Raji (cell line): ENCODE results near the gene CACNA1B.

Source experiments
- POLR2A ChIP-seq: IDR thresholded peaks from 2 replicates; pipeline ENCODE4 v1.6.1; 2011; ENCODE audit warnings: low read depth, low read length, control low read depth; ENCODE audit not compliant: insufficient read depth

The CACNA1B gene

GRCh38 chr9:138112791-138113600, 235.4 kb downstream of the CACNA1B start:
- no peak for TF ChIP-seq POLR2A

DNA sequence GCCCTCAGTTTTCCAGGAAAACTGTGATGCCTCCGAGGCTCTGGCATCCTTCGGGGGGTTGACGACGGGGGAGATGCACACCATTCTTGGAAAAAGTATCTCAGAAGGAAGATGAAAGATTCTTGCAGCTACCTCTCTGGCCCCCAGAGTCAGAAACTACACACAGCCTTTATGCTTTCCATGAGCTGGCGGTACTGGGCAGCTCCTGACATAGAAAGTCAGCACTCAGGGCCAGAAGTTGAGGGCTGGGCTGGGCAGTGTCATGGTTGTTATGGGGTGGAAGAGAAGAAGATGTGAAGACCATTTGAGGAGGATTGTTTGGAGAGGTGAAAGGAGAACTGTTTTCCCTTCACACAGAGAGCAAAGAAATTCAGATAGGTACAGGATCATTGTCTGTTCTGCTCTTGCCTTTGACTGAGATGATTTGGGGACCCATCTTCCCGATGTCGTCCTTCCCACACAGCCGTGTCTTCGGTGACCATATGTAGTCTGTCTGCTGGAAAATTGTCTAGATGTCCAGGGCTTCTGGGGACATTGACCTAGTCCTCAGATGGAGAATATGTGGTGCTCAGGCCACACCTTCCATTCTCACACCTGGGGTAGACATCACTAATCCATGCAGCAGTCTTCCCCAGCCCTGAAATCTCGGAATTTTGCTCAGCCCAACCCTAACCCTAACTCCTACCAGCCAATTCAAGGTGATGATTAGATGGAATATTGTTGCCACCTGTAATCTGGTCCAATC, 237.1 kb downstream of the CACNA1B start:
- TF ChIP-seq POLR2A: no peak

DNA sequence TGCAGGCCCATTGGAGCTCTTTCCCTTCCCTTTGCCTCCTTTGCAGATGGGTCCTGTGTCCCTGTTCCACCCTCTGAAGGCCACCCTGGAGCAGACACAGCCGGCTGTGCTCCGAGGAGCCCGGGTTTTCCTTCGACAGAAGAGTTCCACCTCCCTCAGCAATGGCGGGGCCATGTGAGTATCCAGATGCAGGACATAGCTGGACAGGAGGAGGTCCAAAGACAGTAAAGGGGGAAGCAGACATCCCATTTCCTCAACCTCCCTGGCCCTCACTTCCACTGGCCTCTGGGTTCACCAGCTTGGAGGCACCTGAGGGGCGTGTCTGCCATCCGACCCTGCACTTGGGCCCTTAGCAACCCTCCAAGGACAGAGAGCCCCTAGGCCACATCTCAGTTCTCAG, 237.9 kb downstream of the CACNA1B start:
- TF ChIP-seq POLR2A: no peak

DNA sequence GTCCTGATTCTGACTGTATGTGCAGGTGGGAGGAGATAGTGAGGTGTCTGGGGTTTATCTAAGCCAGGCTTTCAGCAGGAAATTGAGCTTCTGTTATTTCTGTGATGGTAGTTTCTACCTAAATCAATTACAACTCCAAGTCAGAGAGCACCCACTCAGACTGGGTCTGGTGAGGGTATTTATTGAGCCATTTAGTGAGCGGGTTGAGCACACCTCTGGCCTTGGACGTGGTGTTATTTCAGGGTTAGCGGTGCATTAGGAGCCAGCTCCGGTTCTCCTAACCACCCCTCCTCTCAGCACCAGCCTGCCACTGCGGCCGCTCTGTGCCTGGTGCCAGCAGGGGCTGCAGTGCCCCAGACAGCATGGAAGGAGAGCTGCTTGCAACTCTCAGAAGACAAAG, 238.9 kb downstream of the CACNA1B start:
- TF ChIP-seq POLR2A: no peak

DNA sequence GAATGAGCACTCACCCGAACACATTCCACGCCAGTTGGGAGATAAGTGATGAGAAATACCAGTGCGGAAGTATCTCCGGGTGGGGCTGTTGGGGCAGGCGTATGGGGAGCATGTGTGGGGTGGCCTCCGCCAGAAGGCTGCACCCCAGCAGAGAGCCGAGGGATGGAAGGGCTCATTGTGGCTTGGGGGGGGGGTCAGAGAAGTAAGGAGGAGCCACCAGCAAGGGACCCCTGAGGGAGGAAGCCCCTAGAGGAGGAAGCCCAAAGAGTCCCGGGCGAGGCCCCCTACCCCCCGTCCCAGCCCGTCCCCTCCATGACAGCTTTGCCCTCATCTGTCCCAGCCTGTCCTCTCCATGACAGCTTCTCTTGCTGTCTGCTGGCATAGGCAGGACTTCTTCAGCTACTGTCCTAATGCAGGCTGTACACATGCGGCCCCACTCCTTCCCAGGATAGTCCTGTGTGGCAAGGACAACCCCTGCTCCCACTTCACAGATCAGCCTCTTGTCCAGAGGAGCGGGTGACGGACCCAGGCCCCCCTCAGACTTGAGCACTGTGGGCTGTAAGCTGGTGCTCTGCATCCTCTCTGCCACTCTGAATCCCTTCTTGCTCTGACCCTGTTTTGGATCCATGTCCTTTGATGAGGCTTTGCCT, 239.6 kb downstream of the CACNA1B start:
- TF ChIP-seq POLR2A: no peak

- no peak for TF ChIP-seq POLR2A
Observed at GRCh38 chr9:138117836-138118235, 240.3 kb downstream of the CACNA1B start.

GRCh38 chr9:138118601-138119071, 241.1 kb downstream of the CACNA1B start:
- no peak for TF ChIP-seq POLR2A

DNA sequence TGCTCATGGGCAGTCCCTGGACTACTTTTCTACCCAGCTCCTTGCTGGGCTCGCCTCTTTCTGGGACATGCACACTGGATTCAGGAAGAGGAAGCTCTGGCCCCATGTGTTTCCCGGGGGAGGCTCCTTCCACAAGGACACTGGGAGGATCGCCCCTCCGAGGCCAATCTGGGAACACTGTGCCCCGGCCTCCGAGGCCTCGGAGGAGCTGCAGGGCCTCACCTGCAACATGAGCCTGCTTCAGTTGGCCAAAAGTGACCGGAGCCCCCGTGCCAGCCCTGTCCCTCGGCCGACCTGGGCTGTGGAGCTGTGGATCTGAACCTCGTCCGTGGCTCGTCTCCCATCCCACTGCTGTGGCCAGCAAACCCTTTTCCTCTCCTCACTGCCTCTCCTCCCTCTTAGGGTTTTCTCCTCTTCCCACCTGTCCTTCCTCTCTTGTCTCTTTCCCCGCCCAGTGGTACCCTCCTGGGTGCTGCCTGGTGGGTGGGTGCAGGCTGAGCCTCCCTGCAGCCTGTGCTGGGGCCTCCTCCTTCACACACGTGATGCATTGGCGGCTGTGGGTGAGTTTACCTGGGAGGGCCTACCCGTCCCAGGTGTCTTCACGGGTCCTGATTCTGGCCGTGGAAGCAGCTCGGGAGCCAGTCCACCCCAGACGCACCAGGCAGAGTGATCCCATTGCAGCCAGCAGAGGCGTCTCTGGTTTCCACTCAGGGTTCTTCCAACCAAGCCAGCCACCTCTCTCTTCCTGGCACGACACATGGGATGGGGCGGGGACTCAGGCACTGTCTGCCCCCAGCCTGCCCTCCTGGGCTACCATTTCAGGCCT, 241.8 kb downstream of the CACNA1B start:
- TF ChIP-seq POLR2A: no peak

DNA sequence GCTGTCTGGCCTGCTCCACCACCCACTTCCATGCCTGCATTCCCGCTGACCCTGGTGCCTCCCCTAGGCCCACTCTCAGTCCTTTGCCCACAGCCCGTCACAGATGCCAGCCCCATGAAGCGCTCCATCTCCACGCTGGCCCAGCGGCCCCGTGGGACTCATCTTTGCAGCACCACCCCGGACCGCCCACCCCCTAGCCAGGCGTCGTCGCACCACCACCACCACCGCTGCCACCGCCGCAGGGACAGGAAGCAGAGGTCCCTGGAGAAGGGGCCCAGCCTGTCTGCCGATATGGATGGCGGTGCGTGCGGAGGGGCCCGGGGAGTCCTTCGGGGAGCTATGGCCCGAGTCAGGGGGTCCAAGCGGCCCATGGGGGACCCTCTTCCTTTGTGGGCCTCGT, 242.5 kb downstream of the CACNA1B start:
- TF ChIP-seq POLR2A: no peak

DNA sequence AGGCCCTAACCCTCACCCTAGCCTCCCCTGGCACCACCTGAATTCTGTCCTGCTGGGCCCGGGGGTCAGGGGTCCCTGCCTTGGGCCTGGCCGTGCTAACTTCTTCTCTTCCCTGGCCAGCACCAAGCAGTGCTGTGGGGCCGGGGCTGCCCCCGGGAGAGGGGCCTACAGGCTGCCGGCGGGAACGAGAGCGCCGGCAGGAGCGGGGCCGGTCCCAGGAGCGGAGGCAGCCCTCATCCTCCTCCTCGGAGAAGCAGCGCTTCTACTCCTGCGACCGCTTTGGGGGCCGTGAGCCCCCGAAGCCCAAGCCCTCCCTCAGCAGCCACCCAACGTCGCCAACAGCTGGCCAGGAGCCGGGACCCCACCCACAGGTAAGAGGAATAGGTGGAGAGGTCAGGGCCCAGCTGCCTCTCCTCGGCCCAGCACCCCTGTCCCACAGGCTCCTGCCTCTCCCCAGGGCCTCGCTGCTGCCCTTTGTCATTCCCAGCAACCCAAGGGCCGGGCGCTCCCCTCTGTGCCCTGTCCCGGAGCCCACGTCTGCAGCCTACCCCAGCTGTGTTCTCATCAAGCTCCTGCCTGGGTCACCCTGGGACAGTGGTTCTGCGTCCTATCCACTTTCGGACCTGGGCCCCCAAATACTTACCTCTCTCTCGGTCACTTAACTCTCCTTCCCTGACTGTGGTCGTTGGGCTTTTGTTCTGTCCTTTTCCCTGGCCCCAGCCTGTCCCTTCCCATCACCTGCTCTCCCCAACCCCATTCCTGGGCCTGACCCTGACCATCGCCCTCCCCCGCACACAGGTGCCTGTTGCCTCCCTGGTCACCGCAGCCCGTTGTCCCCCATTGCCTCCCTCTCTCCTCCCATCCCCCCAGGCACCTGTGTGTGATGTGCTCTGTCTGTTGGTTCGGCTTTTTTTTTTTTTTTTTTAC, 243.2 kb downstream of the CACNA1B start:
- no peak for TF ChIP-seq POLR2A

DNA sequence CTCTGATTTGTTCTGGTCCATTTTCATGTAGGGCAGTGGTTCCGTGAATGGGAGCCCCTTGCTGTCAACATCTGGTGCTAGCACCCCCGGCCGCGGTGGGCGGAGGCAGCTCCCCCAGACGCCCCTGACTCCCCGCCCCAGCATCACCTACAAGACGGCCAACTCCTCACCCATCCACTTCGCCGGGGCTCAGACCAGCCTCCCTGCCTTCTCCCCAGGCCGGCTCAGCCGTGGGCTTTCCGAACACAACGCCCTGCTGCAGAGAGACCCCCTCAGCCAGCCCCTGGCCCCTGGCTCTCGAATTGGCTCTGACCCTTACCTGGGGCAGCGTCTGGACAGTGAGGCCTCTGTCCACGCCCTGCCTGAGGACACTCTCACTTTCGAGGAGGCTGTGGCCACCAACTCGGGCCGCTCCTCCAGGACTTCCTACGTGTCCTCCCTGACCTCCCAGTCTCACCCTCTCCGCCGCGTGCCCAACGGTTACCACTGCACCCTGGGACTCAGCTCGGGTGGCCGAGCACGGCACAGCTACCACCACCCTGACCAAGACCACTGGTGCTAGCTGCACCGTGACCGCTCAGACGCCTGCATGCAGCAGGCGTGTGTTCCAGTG, 244.0 kb downstream of the CACNA1B start:
- no peak for TF ChIP-seq POLR2A

- TF ChIP-seq POLR2A: no peak
Observed at GRCh38 chr9:138122201-138122600, 244.6 kb downstream of the CACNA1B start.

- no peak for TF ChIP-seq POLR2A
Observed at GRCh38 chr9:138122676-138123075, 245.1 kb downstream of the CACNA1B start.
